ENCODE data around the gene HCFC1R1. TPM values are rescaled to one million over a fixed set of nuclear protein-coding genes. Genes with fewer than 3 reads are reported as not detected.

Gene HCFC1R1
- total RNA-seq, 1 experiment from 2014 or later, result 60.0 TPM

GRCh38 chr16:3007957-3008689, 15.6 kb downstream of the HCFC1R1 start:
- ChIA-PET RAD21 (ENCODE audit: low non-redundant PET in 1 of 2, low total read pairs in 2 of 2, uncharacterized antibody in 2 of 2, unreplicated experiment in 2 of 2) (no interaction called here), POLR2A (interaction anchor here (11.4 kb wide), 1 partner anchor 14 kb away, joined by 188 read pairs; the partner anchor contains the start of genes CLDN6, HCFC1R1, THOC6 and TNFRSF12A), CTCF (interaction anchor here (0.8 kb wide), 1 partner anchor 26 kb away, joined by 4 read pairs; no protein-coding TSS in a partner anchor)
- BruUV-seq (replicated peaks), result no TSS peak
- peak overlapping the region; percentile 64 for H3K9ac ChIP-seq (ENCODE audit: low read length)
- TF ChIP-seq CEBPB (IDR thresholded peaks at IDR 0.05; ENCODE audit: low read depth) (no peak), EZH2 (IDR thresholded peaks at IDR 0.05) (no peak), CBX3 (IDR thresholded peaks at IDR 0.05; ENCODE audit: low read depth) (no peak), EGR1 (IDR thresholded peaks at IDR 0.05; ENCODE audit: low read depth) (no peak), ZNF274 (IDR thresholded peaks at IDR 0.05; ENCODE audit: low read depth, low read length) (no peak)
- no peaks in the 10 kb centered on the region for H3K9me3 ChIP-seq (ENCODE audit: control insufficient read depth in 1 of 2, insufficient read depth in 1 of 2, low read depth in 1 of 2, low read length in 2 of 2)
- no peak overlapping the region; the same call in 1 of the 2 replicates for H3K27ac ChIP-seq (ENCODE audit: low read depth, low read length)
- ATAC-seq, result no peak
- intact Hi-C loops (cut with micrococcal nuclease), result no loop called here
- H3K79me2 ChIP-seq (ENCODE audit: insufficient read depth, low read length), result no peaks in the 10 kb centered on the region
- H3K4me2 ChIP-seq (ENCODE audit: low read length), result peak overlapping the region; percentile 84
- H3K4me3 ChIP-seq (replicated peaks in 1 of 2; ENCODE audit: low read depth in 1 of 2, low read length in 2 of 2), result no peak overlapping the region
- H2AFZ ChIP-seq (ENCODE audit: low read depth, low read length, poor library complexity, severe bottlenecking), result no peak overlapping the region
- H4K20me1 ChIP-seq (ENCODE audit: insufficient read depth), result no peaks in the 10 kb centered on the region
- H3K27me3 ChIP-seq (ENCODE audit: insufficient read depth, low read length), result no peaks in the 10 kb centered on the region
- no peak for DNase-seq (ENCODE audit: low read depth, low spot score)
- H3K9me2 ChIP-seq (ENCODE audit: insufficient read depth), result no peaks in the 10 kb centered on the region
- H3K4me1 ChIP-seq (ENCODE audit: control insufficient read depth in 1 of 2, insufficient read depth in 2 of 2, low read length in 2 of 2), result peaks cover 59 to 89% of the 10 kb centered on the region in 2 experiments
- no peaks in the 10 kb centered on the region for H3K36me3 ChIP-seq (ENCODE audit: control insufficient read depth in 1 of 2, insufficient read depth in 2 of 2, low read length in 2 of 2)

GRCh38 chr16:3007059-3007956, 16.4 kb downstream of the HCFC1R1 start:
- Histone ChIP-seq H3K27me3 (ENCODE audit: insufficient read depth, low read length) (no peaks in the 10 kb centered on the region), H3K4me2 (ENCODE audit: low read length) (peak overlapping the region; percentile 84; the same call in 1 of the 2 replicates), H4K20me1 (ENCODE audit: insufficient read depth) (no peaks in the 10 kb centered on the region), H2AFZ (ENCODE audit: low read depth, low read length, poor library complexity, severe bottlenecking) (no peak overlapping the region), H3K4me1 (ENCODE audit: control insufficient read depth in 1 of 2, insufficient read depth in 2 of 2, low read length in 2 of 2) (peaks cover 52 to 81% of the 10 kb centered on the region in 2 experiments), H3K36me3 (ENCODE audit: control insufficient read depth in 1 of 2, insufficient read depth in 2 of 2, low read length in 2 of 2) (no peaks in the 10 kb centered on the region), H3K9me3 (ENCODE audit: control insufficient read depth in 1 of 2, insufficient read depth in 1 of 2, low read depth in 1 of 2, low read length in 2 of 2) (no peaks in the 10 kb centered on the region), H3K9me2 (ENCODE audit: insufficient read depth) (no peaks in the 10 kb centered on the region), H3K4me3 (replicated peaks in 1 of 2; ENCODE audit: low read depth in 1 of 2, low read length in 2 of 2) (no peak overlapping the region), H3K27ac (ENCODE audit: low read depth, low read length) (no peak overlapping the region; the same call in 1 of the 2 replicates), H3K9ac (ENCODE audit: low read length) (peak overlapping the region; percentile 6; the same call in 1 of the 2 replicates), H3K79me2 (ENCODE audit: insufficient read depth, low read length) (no peaks in the 10 kb centered on the region)
- CTCF ChIA-PET, result interaction anchor here (0.7 to 1.1 kb wide), 3 partner anchors 14 to 26 kb away, joined by 3 to 4 read pairs (median 4); no protein-coding TSS in a partner anchor
- no peak for DNase-seq (ENCODE audit: low read depth, low spot score)
- no TSS peak for BruUV-seq (replicated peaks)
- RAD21 ChIA-PET (ENCODE audit: low non-redundant PET in 1 of 2, low total read pairs in 2 of 2, uncharacterized antibody in 2 of 2, unreplicated experiment in 2 of 2), result no interaction called here
- intact Hi-C loops (cut with micrococcal nuclease), result no loop called here
- POLR2A ChIA-PET, result interaction anchor here (11.4 kb wide), 1 partner anchor 14 kb away, joined by 188 read pairs; the partner anchor contains the start of genes CLDN6, HCFC1R1, THOC6 and TNFRSF12A
- no peak for ATAC-seq
- no peak for TF ChIP-seq MAX (IDR thresholded peaks at IDR 0.05)
- TF ChIP-seq ZBTB33 (IDR thresholded peaks at IDR 0.05; ENCODE audit: extremely low read depth, insufficient replicate concordance, low read length), result no peak
- no peak for TF ChIP-seq RAD21 (IDR thresholded peaks at IDR 0.05; ENCODE audit: low read depth)
- no peak for TF ChIP-seq POLR2AphosphoS5 (IDR thresholded peaks at IDR 0.05; ENCODE audit: low read depth, low read length)
- no peak for TF ChIP-seq CBX3 (IDR thresholded peaks at IDR 0.05; ENCODE audit: low read depth)
- no peak for TF ChIP-seq YY1 (IDR thresholded peaks at IDR 0.05; ENCODE audit: extremely low read depth, insufficient replicate concordance, low read depth, low read length)
- no peak for TF ChIP-seq SP1 (IDR thresholded peaks at IDR 0.05; ENCODE audit: low read depth)
- TF ChIP-seq ELF1 (IDR thresholded peaks at IDR 0.05; ENCODE audit: borderline replicate concordance, low read depth), result no peak
- no peak for TF ChIP-seq POLR2A (IDR thresholded peaks at IDR 0.05; ENCODE audit: borderline replicate concordance, extremely low read depth, insufficient read depth, insufficient read length)
- TF ChIP-seq ZNF274 (IDR thresholded peaks at IDR 0.05; ENCODE audit: low read depth, low read length), result no peak

Data from HCT116 (cell line).